Neural progenitor cell (in vitro differentiated cells): ENCODE data around the gene SORT1.

ENCODE experiments used
- EZH2 ChIP-seq: fragments of 200-600 bp; sonication (generic); IDR thresholded peaks from 2 replicates; pipeline ENCODE4 v1.6.1; 2017; ENCODE audit warnings: antibody characterized with exemption, mild to moderate bottlenecking, moderate library complexity
- TF ChIP-seq, protein P1 (sequence below): fragments of 200-600 bp; sonication (generic); IDR thresholded peaks from 2 replicates; pipeline ENCODE4 v1.5.1; 2017; ENCODE audit warnings: antibody characterized with exemption, mild to moderate bottlenecking

DNA sequence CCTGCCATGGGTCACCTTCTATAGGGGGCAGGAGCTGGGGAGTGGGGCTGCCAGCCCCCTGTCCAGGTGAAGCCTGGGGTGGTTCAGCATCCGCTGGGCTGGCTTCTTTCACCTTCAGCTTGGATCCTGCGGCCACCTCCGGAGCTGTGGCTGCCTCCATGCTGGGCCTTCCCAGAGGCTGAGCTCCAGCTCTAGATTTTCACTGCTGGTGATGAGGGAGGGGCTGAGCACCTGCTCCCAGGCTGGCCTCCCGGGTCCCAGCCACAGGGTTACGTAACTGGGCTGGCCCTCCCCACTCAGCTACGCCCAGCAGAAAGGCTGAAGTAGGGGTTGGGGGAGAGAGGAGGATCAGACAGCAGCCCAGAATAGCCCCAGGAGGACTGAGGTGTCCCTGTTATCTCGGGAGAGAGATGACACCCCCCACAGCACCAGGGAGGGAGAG is 90.9 kb downstream of the SORT1 start, which contains the start of gene MYBPHL:
- TF ChIP-seq, protein P1, sequence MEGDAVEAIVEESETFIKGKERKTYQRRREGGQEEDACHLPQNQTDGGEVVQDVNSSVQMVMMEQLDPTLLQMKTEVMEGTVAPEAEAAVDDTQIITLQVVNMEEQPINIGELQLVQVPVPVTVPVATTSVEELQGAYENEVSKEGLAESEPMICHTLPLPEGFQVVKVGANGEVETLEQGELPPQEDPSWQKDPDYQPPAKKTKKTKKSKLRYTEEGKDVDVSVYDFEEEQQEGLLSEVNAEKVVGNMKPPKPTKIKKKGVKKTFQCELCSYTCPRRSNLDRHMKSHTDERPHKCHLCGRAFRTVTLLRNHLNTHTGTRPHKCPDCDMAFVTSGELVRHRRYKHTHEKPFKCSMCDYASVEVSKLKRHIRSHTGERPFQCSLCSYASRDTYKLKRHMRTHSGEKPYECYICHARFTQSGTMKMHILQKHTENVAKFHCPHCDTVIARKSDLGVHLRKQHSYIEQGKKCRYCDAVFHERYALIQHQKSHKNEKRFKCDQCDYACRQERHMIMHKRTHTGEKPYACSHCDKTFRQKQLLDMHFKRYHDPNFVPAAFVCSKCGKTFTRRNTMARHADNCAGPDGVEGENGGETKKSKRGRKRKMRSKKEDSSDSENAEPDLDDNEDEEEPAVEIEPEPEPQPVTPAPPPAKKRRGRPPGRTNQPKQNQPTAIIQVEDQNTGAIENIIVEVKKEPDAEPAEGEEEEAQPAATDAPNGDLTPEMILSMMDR = no peak
- no peak for TF ChIP-seq EZH2
